IMR-90 (cell line): ENCODE results near the gene AHNAK2. TPM values are rescaled to one million over a fixed set of nuclear protein-coding genes. Genes with fewer than 3 reads are reported as not detected.

Experiments used
- ATAC-seq: fragments of 200-7000 bp; cut with Tn5 transposase; 2 replicates; pipeline ENCODE4 v1.9.1; 2020; ENCODE audit warnings: low read depth, mild to moderate bottlenecking, moderate library complexity
- BruUV-seq: library from RNA; stranded (reverse); fragments of 400-500 nt; replicated peaks from 2 replicates; lab custom pipeline; 2021; lab: Mats Ljungman, UMichigan
- CTCF ChIA-PET: fragments of 300-600 bp; formaldehyde crosslinking; extraction: SDS; loops from one replicate; lab custom pipeline; 2021; ENCODE audit warnings: antibody characterized with exemption; lab: Yijun Ruan, JAX
- POLR2A ChIA-PET: fragments of 300-600 bp; sonication (Branson Sonifier 250); formaldehyde crosslinking; loops from one replicate; lab custom pipeline; 2022; ENCODE audit warnings: antibody characterized with exemption; ENCODE audit not compliant: unreplicated experiment; lab: Charles Lee
- DNase-seq: peaks from one replicate; pipeline ENCODE4 v3.0.0; 2013
- H2AFZ ChIP-seq: replicated peaks from 2 replicates; pipeline ENCODE3; 2013; ENCODE audit warnings: low read length, mild to moderate bottlenecking; ENCODE audit not compliant: poor library complexity
- H2AK5ac ChIP-seq: 2 replicates; pipeline ENCODE4 v1.6.1; 2013; ENCODE audit warnings: low read depth, low read length, inconsistent platforms
- H2AK9ac ChIP-seq: replicated peaks from 2 replicates; pipeline ENCODE3; 2013; ENCODE audit warnings: mild to moderate bottlenecking, low read depth, low read length, moderate library complexity; ENCODE audit not compliant: poor library complexity
- H2BK120ac ChIP-seq: 2 replicates; pipeline ENCODE4 v1.6.1; 2013; ENCODE audit warnings: low read depth, low read length, inconsistent platforms
- H2BK15ac ChIP-seq: 3 replicates; pipeline ENCODE4 v1.6.1; 2013; ENCODE audit warnings: low read depth, low read length, inconsistent platforms
- H2BK20ac ChIP-seq: 2 replicates; pipeline ENCODE4 v1.6.1; 2013; ENCODE audit warnings: low read depth, mild to moderate bottlenecking, inconsistent platforms, low read length, moderate library complexity
- H2BK5ac ChIP-seq: 2 replicates; pipeline ENCODE4 v1.6.1; 2013; ENCODE audit warnings: mild to moderate bottlenecking, low read depth, low read length, inconsistent platforms; ENCODE audit not compliant: poor library complexity, severe bottlenecking
- H3K14ac ChIP-seq: replicated peaks from 2 replicates; pipeline ENCODE4 v1.6.1; 2013; ENCODE audit warnings: low read depth, low read length, inconsistent platforms
- H3K18ac ChIP-seq: 2 replicates; pipeline ENCODE4 v1.6.1; 2013; ENCODE audit warnings: low read depth, low read length, control low read depth
- H3K23ac ChIP-seq: 2 replicates; pipeline ENCODE4 v1.6.1; 2013; ENCODE audit warnings: low read depth, low read length, inconsistent platforms
- H3K27ac ChIP-seq: 2 replicates; pipeline ENCODE4 v1.5.1; 2013; ENCODE audit warnings: mild to moderate bottlenecking, control low read depth, low read length; ENCODE audit not compliant: insufficient read depth
- H3K27me3 ChIP-seq: 2 replicates; pipeline ENCODE4 v1.6.1; 2013; ENCODE audit warnings: low read length; ENCODE audit not compliant: control insufficient read depth, insufficient read depth
- H3K36me3 ChIP-seq: 2 replicates; pipeline ENCODE4 v1.6.1; 2013; ENCODE audit warnings: low read length, mixed read lengths; ENCODE audit not compliant: control insufficient read depth, insufficient read depth
- H3K4ac ChIP-seq: 2 replicates; pipeline ENCODE4 v1.6.1; 2013; ENCODE audit warnings: low read depth, low read length, inconsistent platforms
- H3K4me1 ChIP-seq: 2 replicates; pipeline ENCODE4 v1.6.1; 2013; ENCODE audit warnings: low read length, mixed read lengths; ENCODE audit not compliant: control insufficient read depth, insufficient read depth
- H3K4me2 ChIP-seq: 2 replicates; pipeline ENCODE4 v1.6.1; 2013; ENCODE audit warnings: low read depth, mild to moderate bottlenecking, control low read depth, low read length, moderate library complexity
- H3K4me3 ChIP-seq: 2 replicates; pipeline ENCODE4 v1.5.1; 2013; ENCODE audit warnings: low read depth, mild to moderate bottlenecking, control low read depth, low read length, moderate library complexity; ENCODE audit not compliant: insufficient read depth
- H3K56ac ChIP-seq: 2 replicates; pipeline ENCODE4 v1.6.1; 2013; ENCODE audit warnings: low read length, inconsistent platforms; ENCODE audit not compliant: insufficient read depth; ENCODE audit errors: extremely low read depth
- H3K79me1 ChIP-seq, 2 experiments: 2 replicates each; pipeline ENCODE4 v1.6.1; 2013; ENCODE audit warnings: low read length in 2 of 2, inconsistent platforms in 1 of 2, low read depth in 1 of 2
- H3K9ac ChIP-seq: 2 replicates; pipeline ENCODE4 v1.6.1; 2013; ENCODE audit warnings: low read depth, low read length, control low read depth
- H3K9me1 ChIP-seq: 2 replicates; pipeline ENCODE4 v1.6.1; 2013; ENCODE audit warnings: low read length, inconsistent platforms; ENCODE audit not compliant: insufficient read depth
- H3K9me3 ChIP-seq: 2 replicates; pipeline ENCODE4 v1.6.1; 2013; ENCODE audit warnings: low read length; ENCODE audit not compliant: control insufficient read depth, insufficient read depth
- H4K20me1 ChIP-seq: 2 replicates; pipeline ENCODE4 v1.6.1; 2013; ENCODE audit warnings: low read length, inconsistent platforms; ENCODE audit not compliant: insufficient read depth
- H4K5ac ChIP-seq: 2 replicates; pipeline ENCODE4 v1.6.1; 2013; ENCODE audit warnings: mild to moderate bottlenecking, low read depth, low read length, control low read depth
- H4K8ac ChIP-seq, 2 experiments: 2 replicates each; pipeline ENCODE4 v1.6.1; 2013; ENCODE audit warnings: low read depth in 2 of 2, low read length in 2 of 2, control low read depth in 1 of 2, inconsistent platforms in 1 of 2
- H4K91ac ChIP-seq: 2 replicates; pipeline ENCODE4 v1.6.1; 2013; ENCODE audit warnings: low read depth, low read length, inconsistent platforms; ENCODE audit not compliant: insufficient read depth
- POLR2A ChIP-seq: IDR thresholded peaks from 2 replicates; pipeline ENCODE4 v1.6.1; 2012; ENCODE audit warnings: mild to moderate bottlenecking, low read depth, low read length
- RCOR1 ChIP-seq: IDR thresholded peaks from 2 replicates; pipeline ENCODE4 v1.6.1; 2012; ENCODE audit warnings: mild to moderate bottlenecking, low read length, improper control_type of control experiment; ENCODE audit not compliant: insufficient replicate concordance
- WGBS, 2 experiments: methylation state at CpG; one replicate each; pipeline versions ENCODE4 v1.1.5 to v1.1.7; 2013; ENCODE audit warnings: missing lambda C conversion rate in 2 of 2; ENCODE audit not compliant: insufficient read length in 1 of 2; ENCODE audit errors: extremely low coverage in 2 of 2; 5-methylcytosine and 5-hydroxymethylcytosine counted together
- dilution Hi-C: fragments of 300-500 bp; cut with HindIII; formaldehyde crosslinking; loops from one replicate; pipeline ENCODE4 v1.14.3; 2018; ENCODE audit warnings: low sequenced_read_pairs; ENCODE audit not compliant: unreplicated experiment
- in situ Hi-C: fragments of 300-500 bp; cut with MboI; formaldehyde crosslinking; loops from 3 replicates; pipeline ENCODE4 v1.14.3; 2019; ENCODE audit warnings: low sequenced_read_pairs, inconsistent platforms, mixed read lengths
- intact Hi-C: fragments of 100-400 bp; cut with micrococcal nuclease; formaldehyde crosslinking; loops from 2 replicates; pipeline ENCODE4 v1.10.0; 2022
- polyA plus RNA-seq, 3 experiments: library from polyadenylated mRNA; depleted of rRNA; stranded (reverse); fragments of >200 nt; gene quantifications; 2 replicates each; pipeline ENCODE4 v1.2.3, GENCODE V29; 2012; ENCODE audit warnings: low replicate concordance in 1 of 3
- total RNA-seq: library from RNA; depleted of rRNA; stranded (reverse); fragments of >200 nt; gene quantifications from 2 replicates; pipeline ENCODE4 v1.2.3, GENCODE V29; 2012

AHNAK2 gene
- total and polyA plus RNA-seq, 2 of the 4 experiments (the other 2 are of a cell fraction) = 2.6 to 7.9 TPM

DNA sequence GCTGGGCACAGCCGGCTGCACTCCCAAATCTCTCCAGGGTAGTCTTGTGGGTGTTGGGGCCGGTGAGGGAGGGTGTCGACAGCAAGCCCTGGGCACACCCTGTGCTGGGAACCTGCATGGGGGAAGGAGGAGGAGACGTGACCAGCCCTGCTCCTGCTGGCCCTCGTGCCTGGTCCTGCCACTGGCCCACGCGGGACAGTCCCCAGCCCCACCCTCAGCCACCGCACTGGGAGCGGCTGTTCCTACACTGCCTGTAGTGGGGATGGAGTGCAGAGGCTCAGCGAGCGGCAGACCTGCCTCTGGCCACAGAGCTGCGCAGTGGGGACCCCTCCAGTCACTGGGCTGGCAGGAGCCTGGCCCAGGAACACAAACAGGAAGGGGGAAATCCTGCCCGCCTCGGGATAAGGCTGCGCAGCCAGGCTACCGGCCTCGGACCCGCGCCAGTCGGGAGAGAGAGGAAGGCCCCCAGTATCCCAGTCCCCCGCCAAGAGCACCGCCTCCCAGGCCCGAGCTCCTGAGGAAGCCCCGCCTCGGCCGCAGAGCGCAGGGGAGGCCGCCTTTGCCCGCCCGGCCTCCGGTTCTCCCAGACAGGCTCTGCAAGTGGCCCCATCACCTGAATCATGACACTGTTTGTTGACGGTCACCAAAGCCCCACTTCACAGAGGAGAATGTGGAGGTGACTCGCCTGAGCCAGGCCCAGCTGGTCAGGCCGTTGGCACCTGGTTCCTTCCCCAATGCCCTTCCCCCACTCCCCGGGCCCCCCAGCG is 10.6 kb downstream of the AHNAK2 start:
- Histone ChIP-seq H4K91ac (peak overlapping the region; percentile 68; the same call in 1 of the 2 replicates), H2BK120ac (peak overlapping the region; percentile 43; the same call in 1 of the 2 replicates), H3K9ac (peak overlapping the region; percentile 49; the same call in 1 of the 2 replicates), H2AK9ac (peak overlapping the region; percentile 90), H3K4ac (peak overlapping the region; percentile 78), H3K9me1 (peaks cover 5% of the 10 kb centered on the region), H2AK5ac (peak overlapping the region; percentile 67), H3K56ac (no peak overlapping the region), H2BK15ac (no peak overlapping the region; the same call in 2 of the 3 replicates), H2BK20ac (no peak overlapping the region), H4K20me1 (no peaks in the 10 kb centered on the region), H3K27ac (peak overlapping the region; percentile 5; the same call in 1 of the 2 replicates), H3K23ac (peak overlapping the region; percentile 59; the same call in 1 of the 2 replicates), H3K36me3 (no peaks in the 10 kb centered on the region), H3K9me3 (no peaks in the 10 kb centered on the region), H2BK5ac (no peak overlapping the region), H3K4me3 (0 out of 2 replicates have a peak overlapping the region, but pooled peaks have one; percentile 10), H4K5ac (peak overlapping the region; percentile 72; the same call in 1 of the 2 replicates), H3K27me3 (no peaks in the 10 kb centered on the region), H3K14ac (peak overlapping the region; percentile 71), H3K4me1 (peaks cover 24% of the 10 kb centered on the region), H3K79me1 (peaks cover 0 to 30% of the 10 kb centered on the region in 2 experiments; a peak in 1 of 4 replicates), H3K18ac (peak overlapping the region; percentile 61; the same call in 1 of the 2 replicates), H3K4me2 (peak overlapping the region; percentile 82), H2AFZ (peak overlapping the region; percentile 95), H4K8ac (peak overlapping the region; percentile 81 to 84; a peak in 3 of 4 replicates)
- dilution Hi-C loops = no loop called here
- 27% methylated on average over 3 of the region's 36 CpGs; no CpG with 5 or more reads in 1 of the 2 experiments for WGBS, 2 experiments
- POLR2A ChIA-PET = interaction anchor here (0.7 kb wide), 1 partner anchor 11 kb away, joined by 3 read pairs; the partner anchor contains the start of gene AHNAK2
- TF ChIP-seq RCOR1 (no peak), POLR2A (no peak)
- BruUV-seq = no TSS peak
- CTCF ChIA-PET = no interaction called here
- in situ Hi-C loops = no loop called here
- intact Hi-C loops = no loop called here
- no peak for DNase-seq
- ATAC-seq = peak; percentile 79
